NCI-H1930 (cell line): ENCODE results near the gene SSC5D.
"Not testable (repeated sequence)": the region's sequence is repeated elsewhere in the genome, so short reads cannot be mapped to it uniquely, and the experiment has no call there.

ENCODE experiments used
- DNase-seq, 2 experiments: peaks; one replicate each; lab custom pipeline; 2025; lab: John Stamatoyannopoulos, UW

SSC5D gene

DNA sequence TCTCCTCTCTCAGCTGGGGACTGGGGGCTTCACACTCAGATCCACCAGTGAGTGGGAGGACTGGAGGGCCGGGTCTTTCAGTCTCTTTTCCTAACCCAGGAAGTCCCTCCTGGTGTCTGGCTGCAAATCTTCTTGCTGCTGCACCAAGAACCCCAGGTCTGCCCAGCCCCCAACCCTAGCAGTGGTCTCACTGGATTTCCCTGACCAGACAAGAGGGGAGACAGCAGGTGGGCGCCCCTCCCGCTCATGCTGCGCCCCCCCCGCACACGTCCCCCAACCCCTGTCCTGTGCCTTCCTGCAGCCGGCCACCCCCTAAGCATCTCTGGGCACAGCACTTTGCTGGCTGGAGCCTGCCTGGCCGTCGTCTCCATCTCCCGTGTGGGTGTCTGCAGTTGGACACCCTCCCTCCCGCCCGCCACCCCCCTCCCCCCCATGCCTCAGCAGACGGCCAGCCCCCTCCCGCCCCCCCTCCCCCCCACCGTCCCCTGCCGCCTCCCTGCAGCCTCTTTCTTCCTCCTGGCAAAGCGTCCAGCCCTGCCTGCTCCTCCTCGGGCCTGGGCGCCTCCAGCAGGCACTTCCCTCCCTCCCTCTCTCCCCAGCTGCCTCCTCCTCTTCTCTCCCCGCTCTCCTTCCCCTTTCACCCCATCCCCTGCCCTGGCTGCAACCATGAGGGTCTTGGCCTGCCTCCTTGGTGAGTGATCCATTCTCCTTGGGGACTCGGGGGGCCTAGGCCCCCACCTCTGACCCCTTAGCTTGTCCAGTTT, at the start of gene SSC5D:
Gene SSC5D, plus strand, starts transcription at position 513 of the 764 bp plus-strand sequence. Its CDS starts 154 bp downstream, at position 667.
- DNase-seq: no peak

DNA sequence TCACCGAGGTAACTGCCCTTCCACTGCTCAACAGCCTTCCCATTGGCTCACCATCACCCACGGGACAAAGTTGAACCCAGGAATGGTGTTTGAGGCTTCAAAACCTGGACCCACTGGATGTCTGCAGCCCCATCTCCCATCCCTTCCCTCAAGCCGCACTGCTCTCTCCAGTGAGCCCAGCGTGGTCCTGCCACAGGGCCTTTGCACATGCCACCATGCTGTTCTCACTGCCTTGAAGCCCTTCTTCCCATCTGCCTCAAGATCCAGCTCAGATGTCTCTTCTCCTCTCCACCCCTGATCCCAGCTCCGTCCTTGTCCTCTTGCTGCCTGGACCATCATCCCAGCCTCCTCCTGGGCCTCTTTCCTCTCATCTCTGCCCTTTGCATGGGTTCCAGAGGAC, 49.2 kb upstream of the SSC5D start:
- no peak for DNase-seq

DNA sequence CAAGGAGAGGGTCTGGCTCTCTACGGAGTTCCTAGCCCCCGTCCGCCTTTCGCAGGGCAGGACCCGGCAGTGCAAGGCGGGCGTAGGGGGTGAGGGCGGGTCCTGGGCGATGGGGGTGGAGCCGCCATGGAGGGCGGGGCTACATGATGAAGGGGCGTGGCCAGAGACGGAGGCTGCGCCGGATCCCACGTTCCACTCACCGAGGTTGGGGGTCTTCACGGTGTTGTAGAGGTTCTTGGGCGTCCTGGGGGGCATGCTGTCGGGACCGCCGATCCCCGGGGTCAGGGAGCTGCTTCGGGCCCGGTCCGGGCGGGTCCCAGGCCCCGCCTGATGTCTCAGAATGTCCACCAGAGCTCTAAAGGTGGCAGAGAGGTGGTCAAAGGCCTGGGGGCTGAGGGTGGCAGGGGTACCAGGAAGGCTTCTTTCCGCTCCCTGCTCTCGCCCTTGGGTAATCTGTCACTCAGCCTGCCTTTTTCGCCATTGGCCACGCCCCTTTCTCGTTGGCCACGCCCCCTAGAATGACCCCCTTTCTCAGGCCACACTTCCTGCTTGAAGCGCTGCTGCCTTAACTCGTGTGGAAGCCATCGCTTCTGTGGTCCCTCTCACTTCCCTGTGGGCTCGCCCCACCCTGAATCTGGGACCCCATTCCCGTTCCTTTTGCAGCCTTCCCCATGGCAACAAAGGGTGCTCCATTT, 47.7 kb upstream of the SSC5D start:
- no peak for DNase-seq

DNA sequence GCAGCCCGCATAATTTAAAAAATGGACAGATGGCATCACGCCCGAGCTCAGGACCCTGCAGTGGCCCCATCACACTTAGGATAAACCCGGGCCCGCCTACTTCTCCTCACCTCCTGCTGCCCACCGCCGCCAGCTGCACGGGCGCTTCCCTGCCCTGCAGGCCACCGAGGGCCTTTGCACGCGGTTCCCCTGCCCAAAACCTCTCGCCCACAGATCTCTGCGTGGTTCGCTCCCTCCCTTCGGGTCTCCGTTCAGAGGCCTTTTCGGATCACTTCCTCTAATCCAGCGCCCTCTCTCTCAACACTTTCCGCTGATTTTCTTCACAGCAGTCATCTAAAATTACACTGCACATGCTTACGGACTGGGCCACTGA, 46.9 kb upstream of the SSC5D start:
- DNase-seq: no peak

DNA sequence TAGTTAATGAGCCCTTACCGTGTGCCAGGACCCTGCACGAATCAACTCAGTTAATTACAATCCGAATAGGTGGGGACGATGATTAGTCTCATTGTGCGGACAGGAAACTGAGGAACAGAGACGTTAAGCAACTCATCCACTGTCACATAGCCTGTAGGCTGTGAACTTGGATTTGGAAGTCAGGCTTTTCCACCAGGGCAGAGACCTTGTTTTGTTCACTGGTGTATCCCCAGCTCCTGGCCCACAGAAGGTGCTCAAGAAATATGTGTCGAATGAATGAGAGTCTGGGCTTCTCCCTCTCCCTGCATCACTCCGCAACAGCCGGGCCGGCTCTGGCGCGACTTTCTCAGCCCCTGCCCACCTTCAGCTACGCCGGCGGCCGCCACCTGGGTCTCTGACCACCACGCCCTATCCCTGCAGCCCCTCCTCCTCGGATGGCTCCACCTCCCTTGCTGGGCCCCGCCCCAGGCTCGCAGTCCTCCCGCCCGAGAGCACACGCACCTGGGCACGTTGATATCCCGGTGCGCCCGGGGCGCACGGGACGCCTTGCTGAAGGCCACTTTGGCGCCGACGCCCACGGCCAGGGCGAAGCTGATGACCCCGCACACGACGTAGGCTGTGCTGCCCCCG, 46.4 kb upstream of the SSC5D start:
- peak in 1 of 2 experiments; percentile 33 for DNase-seq

DNA sequence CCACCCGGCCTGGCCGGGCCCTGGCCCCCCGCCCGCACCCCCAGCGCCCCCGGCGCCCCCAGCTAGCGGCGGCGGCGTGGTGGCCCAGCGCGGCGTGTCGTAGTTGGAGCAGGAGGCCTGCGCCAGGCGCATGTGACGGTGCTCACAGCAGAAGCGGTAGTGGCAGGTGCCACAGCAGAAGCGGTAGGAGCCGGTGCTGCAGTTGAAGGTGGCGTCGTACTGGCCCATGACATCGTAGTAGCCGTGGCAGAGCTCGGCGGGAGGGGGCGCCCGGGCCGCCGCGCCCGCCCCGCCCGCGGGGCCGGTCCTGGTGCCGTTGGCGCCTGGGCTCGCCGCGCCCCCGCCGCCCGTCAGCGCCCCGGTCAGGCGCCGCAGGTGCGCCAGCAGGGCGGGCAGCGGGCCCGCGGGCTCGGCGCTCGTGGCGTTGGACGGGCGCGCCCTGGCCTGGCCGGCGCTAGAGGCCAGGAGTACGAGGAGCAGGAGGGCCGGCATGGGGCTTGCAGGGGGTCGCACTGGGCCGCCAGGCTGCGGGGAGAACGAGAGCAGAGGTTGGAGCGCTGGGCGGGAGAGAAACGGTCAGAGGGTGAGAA, 45.8 kb upstream of the SSC5D start:
- DNase-seq: peak in 1 of 2 experiments; percentile 50

DNA sequence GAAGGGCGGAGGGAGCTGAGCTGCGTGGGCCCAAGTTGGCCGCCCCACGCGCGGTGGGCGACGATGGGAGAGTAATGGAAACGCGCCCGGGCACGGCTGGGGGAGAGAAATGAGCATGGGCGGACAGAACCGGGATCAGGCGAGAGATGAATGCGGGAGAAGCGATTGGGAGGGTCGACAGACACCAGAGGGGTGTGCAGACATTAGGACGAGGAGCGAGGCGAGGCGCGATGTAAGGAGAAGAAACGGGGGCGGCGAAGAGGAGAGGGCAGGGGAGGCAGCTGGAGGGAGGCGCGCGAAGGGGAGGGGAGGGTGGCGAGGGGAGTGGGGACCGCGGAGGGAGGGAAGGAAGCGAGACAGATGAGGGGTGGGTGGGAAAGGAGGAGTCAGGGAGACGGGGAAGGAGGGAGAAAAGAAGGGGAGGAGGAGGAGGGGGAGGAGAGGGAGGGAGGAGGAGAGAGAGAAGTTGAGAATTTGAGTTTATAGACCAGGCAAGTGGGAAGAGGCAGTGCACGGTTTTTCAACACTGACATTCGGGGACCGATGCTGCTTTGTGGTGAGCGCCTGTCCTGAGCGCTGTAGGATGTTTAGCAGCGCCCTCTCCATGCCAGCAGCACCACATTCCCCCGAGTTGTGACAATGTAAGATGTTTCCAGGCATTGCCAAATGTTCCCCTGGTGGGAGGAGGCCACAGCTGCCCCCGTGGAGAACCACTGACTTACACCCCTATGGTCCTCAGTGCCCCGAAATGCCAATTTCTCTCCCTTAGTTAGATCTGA, 45.0 kb upstream of the SSC5D start, which contains the start of gene SHISA7:
Gene SHISA7, minus strand, starts transcription at position 256 of the 779 bp plus-strand sequence. CDS start 437 bp downstream, outside the sequence.
- no peak for DNase-seq

DNA sequence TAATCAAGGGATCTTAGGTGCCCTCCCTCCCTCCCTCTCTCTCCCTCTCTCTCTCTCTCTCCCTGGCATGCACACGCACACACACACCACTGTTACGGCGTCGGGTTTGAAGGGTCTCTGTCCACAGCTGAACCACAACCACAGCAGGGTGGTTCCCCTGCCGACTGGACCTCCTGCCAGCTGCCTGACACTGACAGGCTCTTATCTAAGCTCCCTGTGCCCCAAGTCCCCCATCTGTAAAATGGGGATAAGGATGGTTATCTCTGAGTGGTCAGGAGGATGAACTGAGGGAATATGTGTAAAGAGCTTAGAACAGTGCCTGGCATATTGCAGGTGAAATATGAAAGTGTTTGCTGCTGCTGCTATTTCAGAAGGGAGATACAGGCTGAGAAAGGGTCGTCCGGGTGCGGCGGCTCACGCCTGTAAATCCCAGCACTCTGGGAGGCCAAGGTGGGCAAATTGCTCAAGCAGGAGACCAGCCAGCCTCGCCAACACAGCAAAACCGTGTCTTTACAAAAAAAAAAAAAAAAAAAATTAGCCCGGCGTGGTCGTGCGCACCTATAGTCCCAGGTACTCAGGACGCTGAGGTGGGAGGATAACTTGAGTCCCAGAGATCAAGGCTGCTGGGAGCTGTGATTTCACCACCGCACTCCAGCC, 44.3 kb upstream of the SSC5D start:
- DNase-seq: no peak

DNA sequence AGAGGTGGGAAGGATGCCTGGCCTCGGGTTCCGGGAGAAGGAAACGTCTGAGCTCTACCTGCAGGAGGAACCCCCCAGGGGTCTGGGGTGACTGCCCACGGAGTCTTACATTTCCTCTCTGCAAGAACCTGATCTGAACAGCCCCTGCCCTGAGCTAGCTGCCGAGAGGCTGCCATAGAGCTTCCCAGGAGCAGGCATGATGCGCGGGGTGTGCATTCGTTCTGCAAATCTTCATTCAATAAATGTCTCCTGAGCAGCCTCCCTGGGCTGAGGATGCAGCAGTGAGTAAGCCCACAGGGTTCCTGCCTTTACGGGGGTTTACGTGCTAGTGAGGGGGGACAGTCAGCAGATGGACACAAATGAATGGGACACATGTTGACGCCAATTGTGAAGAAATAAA, 43.6 kb upstream of the SSC5D start:
- DNase-seq: no peak

DNA sequence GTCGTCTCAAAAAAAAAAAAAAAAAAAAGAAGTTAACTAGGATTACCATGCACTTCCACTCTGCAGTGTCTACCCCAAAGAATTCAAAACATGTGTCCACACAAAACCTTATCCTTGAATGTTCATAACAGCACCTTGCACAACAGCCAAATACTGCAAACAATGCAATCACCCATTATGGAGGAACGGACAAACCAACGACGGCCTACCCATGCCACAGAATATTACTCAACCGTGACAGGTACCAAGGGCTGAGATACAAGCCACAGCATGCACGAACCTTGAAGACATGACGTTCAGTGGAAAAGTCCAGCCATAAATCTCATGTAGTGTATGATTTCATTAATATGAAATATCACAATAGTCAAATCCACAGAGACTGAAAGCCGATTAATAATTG, 42.2 kb upstream of the SSC5D start:
- no peak for DNase-seq

DNA sequence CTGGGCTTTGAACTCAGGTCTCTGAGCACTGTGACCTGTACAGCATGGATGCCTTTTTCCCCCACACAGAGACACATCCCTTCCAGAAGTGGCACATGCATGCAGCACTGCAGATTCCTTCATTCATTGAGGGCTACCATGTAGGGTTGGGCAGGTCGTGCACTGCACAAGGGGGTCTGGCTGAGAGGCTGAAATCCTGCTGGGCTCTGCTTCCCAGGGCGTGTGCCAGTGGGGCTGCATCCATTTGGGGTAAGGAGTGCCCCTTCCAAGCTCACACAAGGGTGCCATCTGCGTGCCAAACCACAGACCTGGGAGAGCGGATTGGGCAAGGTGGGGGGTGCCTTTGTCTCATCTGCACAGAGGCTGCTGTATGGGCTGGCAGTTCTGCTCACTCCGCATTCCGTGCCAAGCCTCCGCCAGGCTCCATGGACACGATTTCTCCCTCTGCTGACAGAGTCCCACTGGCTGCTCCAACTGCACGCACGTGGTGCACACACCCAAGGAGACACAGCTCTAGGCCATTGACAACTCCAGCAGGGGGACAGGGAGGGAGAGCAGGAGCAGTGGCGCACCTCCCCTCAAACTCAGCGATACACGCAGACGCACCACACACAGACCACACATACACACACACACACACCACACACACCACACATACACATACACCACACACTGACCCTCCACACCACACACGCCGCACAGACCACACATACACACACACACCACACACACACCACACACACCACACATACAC, 40.6 kb upstream of the SSC5D start:
- peak; percentile 39 to 55 for DNase-seq

DNA sequence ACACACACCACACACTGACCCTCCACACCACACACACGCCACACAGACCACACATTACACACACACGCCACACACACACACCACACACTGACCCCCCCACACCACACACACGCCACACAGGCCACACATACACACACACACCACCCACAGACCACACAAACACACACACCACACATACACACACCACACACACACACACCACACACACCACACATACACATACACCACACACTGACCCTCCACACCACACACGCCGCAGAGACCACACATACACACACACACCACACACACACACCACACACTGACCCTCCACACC, 40.1 kb upstream of the SSC5D start:
- not testable (repeated sequence) for DNase-seq

DNA sequence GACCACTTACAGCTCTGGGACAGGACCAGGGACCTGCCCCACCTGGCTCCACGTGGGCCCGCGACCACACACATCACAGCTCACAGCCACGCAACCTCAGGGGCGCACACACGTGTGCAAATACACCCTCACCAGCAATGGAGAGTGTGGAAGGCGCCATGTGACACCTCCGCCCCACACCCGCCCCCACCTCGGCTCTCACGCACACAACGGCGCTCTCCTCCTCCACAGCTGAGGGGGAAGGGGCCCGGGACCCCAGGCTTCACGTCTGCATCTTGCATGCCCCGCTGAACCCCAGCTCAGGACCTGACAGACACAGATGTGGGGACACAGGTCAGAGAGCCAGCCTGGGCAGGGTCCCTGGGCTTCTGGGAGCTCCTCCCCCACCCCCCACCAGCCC, 38.8 kb upstream of the SSC5D start:
- no peak for DNase-seq

DNA sequence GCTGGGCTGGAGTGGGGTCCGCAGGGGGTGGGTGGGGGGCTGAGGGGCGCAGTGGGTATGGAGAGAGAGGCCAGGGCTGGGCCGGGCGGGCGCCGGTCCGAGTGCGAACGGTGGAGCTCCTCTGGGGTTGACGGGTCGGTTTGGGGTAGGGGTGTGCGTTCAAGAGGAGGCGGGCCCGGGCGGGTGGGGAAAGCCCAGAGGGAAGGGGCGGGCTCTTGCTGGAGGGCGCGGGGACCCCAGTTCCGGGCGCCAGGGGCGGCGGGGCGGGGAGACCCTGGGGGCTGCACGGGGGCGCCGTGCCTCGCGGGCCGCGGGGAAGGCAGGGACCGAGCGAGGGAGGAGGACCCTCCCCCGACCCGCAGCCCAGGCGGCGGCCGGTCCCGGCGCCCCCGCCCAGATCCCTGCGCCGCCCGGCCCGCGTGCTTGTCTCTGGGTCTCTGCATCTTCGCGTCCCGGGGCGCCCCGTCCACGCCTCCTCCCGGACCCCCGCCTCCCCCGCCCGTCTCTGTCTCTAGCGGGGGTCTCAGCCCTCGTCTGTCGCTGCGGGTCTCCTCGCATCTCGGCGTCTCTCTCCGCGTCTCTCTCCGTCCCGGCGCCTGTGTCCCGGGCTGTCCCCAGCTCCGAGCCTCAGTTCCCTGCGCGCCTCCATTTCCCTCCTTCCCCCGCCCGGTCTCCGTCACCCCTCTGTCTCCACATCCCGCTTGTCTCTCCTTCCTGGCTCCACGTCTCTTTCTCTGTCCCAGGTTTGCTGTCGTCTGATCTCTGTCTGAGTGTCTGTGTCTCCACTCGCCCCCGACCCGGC, 36.9 kb upstream of the SSC5D start:
- no peak for DNase-seq

DNA sequence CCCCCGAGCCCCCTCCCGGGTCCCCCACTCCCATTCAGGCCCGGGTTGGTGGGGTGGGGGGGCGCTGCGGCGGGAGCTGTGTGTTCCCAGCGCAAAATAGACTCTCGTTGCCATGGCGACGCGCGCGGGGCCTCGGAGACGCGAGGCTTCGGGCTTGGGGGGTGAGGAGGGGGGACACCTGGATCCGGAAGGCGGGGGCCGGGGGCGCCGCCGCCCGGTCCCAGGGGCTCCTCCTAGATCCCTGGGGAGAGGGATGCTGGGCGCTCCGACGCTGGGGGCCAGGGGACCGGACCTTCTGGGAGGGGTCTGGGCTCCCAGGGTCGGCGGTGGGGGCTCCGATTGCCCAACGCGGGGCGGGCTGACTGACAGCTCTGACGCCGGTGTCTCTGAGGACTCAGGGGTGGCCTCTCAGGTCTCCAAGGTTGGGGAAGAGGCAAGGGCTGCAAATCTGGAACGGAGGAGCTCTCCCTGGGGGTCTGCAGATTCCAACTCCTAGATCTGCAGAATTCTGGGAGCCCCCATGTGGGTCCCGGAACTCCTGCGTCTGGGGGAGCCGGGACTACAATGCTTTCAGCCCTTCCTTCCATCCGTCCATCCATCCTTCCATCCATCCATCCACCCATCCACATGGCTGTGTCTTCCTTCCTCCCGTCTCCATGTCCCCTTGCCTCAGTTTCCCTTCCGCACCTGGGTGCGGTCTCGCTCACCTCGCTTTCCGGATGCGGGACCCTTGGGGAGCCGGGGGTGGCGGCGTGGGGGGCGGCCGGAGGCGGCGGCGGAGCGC, 36.1 kb upstream of the SSC5D start:
- peak in 1 of 2 experiments; percentile 54 for DNase-seq

DNA sequence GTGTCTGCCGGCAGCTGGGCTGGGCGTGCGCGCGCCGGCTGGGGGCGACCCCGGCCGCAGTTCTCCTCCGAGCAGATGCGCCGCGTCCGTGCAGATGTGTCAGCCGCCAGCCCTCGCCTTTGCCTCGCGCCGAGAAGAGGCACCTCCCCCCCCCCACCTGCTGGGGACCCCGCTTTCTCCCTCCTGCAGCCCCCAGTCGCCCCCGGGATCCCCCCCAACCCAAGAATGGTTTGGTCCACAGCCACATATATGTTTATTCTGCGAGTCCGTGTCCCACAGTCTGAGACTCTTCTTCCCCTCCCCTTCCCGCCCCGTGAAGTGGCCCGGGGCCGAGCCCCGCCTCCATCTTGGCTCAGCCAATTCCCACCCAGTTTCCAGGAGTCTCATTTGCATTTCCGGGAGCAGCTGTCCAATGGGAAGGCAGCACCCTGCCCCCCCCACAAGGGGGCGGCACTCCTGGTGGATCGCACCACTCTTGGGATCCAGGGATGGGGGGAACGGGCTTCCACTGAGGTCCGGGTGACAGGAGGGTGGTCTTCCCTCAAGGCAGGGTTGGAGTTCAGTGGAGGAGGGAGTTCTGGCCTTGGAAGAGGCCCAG, 35.4 kb upstream of the SSC5D start:
- DNase-seq: peak; percentile 94 to 98

DNA sequence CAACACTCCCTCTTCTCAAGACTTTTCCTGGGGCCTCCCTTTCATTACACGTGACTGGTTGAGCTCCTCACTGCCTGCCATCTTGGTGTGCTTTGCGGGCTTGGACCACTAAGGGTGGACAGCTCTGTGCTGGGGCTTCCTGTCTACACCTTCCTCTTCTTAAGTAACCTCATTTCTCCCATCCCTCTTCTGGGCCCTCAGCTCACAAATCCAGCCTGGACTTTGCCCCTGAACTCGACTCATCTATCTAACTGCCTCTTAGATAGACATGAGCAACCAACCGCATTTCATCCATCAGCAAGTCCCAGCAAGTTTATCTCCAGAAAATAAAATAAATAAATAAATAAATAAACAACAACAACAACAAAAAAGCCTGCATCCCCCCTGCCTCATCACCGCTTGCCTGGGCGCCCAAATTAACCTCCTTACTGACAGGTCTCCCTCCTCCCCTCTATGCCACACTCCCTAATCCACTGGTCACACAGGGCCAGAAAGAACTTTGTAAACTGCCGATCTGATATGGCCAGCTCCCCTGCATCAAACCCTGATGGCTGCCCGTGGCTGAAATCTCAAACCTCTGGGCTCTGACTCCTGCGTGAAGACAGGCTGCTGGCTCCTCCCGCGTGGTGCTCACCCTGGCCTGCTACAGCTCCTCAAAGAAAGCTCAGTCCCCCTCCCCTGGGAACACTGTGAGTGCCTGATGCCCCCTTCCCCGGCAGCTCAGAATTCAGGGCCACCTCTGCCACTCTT, 34.5 kb upstream of the SSC5D start:
- no peak for DNase-seq

DNA sequence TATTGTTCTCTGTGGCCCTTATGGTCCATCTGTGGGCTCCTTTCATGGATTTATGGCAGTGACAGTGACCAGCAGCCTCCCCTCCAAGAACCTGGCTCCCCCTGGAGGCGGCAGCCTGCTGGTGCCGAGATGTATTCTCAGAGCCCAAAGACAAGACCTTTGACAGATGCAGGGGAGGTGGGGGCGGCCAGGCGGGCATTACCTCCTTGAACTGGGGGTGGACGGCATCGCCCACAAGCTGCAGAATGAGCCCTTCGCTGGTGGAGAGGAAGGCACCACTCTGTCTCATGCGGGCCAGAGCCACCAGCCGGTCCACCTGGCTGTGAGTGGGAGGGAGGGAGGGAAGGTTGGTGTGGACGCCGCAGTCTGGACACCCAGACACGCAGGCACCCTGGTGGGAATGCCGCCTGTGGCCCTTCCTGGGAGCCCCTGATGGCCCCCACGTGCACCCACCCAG, 33.4 kb upstream of the SSC5D start:
- DNase-seq: peak; percentile 42 to 59
